Peyer's patch (tissue), 4 donors: ENCODE results near the gene AOX1. TPM values are rescaled to one million over a fixed set of nuclear protein-coding genes. Genes with fewer than 3 reads are reported as not detected.

Experiments
- DNase-seq, 3 donors: peaks; one replicate each; pipeline ENCODE4 v3.0.0-alpha.2; 2017 to 2019
- H3K27ac ChIP-seq, 4 donors: fragments of 200-600 bp; sonication (generic); one replicate each; pipeline ENCODE4 v1.5.1; 2016 to 2019
- H3K27me3 ChIP-seq, 2 donors: fragments of 200-600 bp; sonication (generic); one replicate each; pipeline ENCODE4 v1.5.1; 2019
- H3K36me3 ChIP-seq, 3 donors: fragments of 200-600 bp; sonication (generic); one replicate each; pipeline ENCODE4 v1.5.1; 2016 to 2019
- H3K4me1 ChIP-seq, 4 donors: fragments of 200-600 bp; sonication (generic); one replicate each; pipeline ENCODE4 v1.5.1; 2016 to 2019
- H3K4me3 ChIP-seq, 4 donors: fragments of 200-600 bp; sonication (generic); 1 replicate in 3 of 4; 2 replicates in 1 of 4; pipeline ENCODE4 v1.5.1; 2016 to 2019; ENCODE audit warnings: mild to moderate bottlenecking in 1 of 4
- H3K9me3 ChIP-seq, 4 donors: fragments of 200-600 bp; sonication (generic); one replicate each; pipeline ENCODE4 v1.5.1; 2016 to 2019; ENCODE audit warnings: mild to moderate bottlenecking in 1 of 4
- POLR2A ChIP-seq, 2 donors: fragments of 450-650 bp; IDR thresholded peaks; one replicate each; pipeline ENCODE4 v1.5.1; 2017; ENCODE audit warnings: antibody characterized with exemption in 2 of 2, mild to moderate bottlenecking in 2 of 2, moderate library complexity in 2 of 2
- total RNA-seq, 4 donors: library from RNA; depleted of rRNA; stranded (reverse); fragments of >200 nt; gene quantifications; one replicate each; pipeline ENCODE4 v1.1.0, GENCODE V29; 2016
- TF ChIP-seq, protein P1 (sequence below), 6 experiments: fragments of 450-650 bp in 4 of 6; fragments of 200-600 bp in 2 of 6; sonication (generic) in 1 of 6; IDR thresholded peaks; one replicate each; pipeline ENCODE4 v1.5.1; 2017 to 2019; ENCODE audit warnings: antibody characterized with exemption in 6 of 6, mild to moderate bottlenecking in 3 of 6, moderate library complexity in 1 of 6

The AOX1 gene
- total RNA-seq, 4 donors from 2014 or later: 7.9 to 36.3 (median 30.0) TPM

DNA sequence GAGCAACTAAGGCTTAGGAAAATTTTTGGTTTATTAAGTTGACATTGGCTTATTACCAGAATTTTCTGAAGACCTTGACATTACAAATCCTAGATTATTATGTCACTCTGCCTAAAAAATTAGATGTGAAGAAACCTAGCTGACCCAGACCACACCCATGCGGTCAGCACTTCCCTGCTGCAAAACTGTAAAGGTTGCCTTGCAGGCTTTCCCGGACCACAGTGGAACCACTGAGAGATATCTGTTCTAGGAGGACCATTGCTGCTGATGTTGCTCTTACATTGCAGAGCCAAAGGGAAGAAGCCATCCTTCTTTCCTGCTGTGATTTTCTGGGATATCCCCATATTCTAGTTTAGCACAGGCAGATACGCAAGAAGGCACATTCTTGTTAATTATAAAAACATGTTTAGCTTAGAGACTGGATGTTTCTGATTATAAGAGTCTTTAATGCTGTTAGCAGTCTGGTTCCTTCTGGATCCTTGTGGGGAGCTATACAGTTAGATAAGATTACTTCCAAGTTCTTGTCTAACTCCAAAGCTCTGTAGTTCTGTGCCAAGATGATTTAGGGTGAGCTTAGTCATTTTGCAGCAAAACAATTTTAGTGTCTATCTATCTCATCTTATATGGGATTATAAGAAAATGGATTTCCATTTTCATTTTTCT is 70.2 kb downstream of the AOX1 start:
- Histone ChIP-seq H3K4me1 (no peaks in the 10 kb centered on the region), H3K4me3 (no peak overlapping the region), H3K27ac (no peak overlapping the region), H3K27me3 (no peaks in the 10 kb centered on the region), H3K9me3 (no peaks in the 10 kb centered on the region), H3K36me3 (no peaks in the 10 kb centered on the region)
- no peak for DNase-seq
- TF ChIP-seq, protein P1, sequence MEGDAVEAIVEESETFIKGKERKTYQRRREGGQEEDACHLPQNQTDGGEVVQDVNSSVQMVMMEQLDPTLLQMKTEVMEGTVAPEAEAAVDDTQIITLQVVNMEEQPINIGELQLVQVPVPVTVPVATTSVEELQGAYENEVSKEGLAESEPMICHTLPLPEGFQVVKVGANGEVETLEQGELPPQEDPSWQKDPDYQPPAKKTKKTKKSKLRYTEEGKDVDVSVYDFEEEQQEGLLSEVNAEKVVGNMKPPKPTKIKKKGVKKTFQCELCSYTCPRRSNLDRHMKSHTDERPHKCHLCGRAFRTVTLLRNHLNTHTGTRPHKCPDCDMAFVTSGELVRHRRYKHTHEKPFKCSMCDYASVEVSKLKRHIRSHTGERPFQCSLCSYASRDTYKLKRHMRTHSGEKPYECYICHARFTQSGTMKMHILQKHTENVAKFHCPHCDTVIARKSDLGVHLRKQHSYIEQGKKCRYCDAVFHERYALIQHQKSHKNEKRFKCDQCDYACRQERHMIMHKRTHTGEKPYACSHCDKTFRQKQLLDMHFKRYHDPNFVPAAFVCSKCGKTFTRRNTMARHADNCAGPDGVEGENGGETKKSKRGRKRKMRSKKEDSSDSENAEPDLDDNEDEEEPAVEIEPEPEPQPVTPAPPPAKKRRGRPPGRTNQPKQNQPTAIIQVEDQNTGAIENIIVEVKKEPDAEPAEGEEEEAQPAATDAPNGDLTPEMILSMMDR (IDR thresholded peaks at IDR 0.05): no peak
- no peak for TF ChIP-seq POLR2A (IDR thresholded peaks at IDR 0.05)

DNA sequence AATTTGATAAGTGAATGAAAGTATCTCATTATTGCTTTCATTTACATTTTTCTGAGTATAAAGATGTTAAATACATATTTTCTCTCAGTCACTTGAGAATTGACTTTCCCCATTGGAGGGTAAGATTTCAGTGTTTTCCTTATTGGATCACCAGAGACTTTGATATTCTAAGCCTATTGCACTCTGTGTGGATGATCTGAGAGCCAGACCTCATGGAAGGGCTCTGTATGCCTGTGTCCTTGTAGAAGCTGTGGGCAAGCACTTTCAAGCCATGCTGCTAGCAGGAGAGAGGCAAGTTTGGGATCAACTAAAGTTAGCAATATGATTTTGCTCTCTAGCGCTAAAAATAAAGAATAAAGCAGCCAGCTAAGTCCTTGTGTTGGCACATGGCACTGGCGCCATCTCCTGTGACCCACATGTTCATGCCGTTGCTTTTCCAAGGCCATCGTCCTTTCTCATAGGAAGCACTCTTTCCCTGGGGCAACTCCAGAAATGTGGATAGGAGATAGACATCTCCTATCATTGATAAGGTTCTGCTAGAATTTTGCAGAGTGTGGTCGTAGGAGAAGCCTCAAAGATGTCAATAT is 72.6 kb downstream of the AOX1 start:
- TF ChIP-seq, protein P1 (IDR thresholded peaks at IDR 0.05): peak in 2 of 6 experiments; percentile 28 to 32
- no peak for TF ChIP-seq POLR2A (IDR thresholded peaks at IDR 0.05)
- no peak overlapping the region for H3K4me3 ChIP-seq
- H3K36me3 ChIP-seq: no peaks in the 10 kb centered on the region
- no peaks in the 10 kb centered on the region for H3K27me3 ChIP-seq
- no peak overlapping the region for H3K27ac ChIP-seq
- H3K9me3 ChIP-seq: no peaks in the 10 kb centered on the region
- no peak for DNase-seq
- no peaks in the 10 kb centered on the region for H3K4me1 ChIP-seq

DNA sequence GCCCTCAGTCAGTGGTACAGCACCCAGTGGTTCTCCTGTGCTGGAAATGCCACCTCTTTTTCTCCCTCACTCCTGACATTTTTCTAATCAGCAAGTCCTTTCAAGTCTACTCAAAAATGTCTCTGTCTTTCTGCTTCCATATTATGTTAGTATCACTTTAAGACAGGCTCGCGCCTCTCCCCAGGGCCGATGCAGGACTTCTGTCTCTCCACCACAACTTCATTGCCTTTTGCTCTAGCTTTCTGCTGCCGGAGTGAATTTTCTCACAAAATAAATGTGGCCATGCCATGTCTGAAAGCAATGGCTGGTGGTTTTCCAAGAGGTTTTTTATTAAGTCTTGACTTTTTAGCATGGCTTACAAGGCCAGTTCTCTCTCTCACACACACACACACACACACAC is 73.6 kb downstream of the AOX1 start:
- H3K27ac ChIP-seq: no peak overlapping the region
- no peak for TF ChIP-seq POLR2A (IDR thresholded peaks at IDR 0.05)
- TF ChIP-seq, protein P1 (IDR thresholded peaks at IDR 0.05): no peak

DNA sequence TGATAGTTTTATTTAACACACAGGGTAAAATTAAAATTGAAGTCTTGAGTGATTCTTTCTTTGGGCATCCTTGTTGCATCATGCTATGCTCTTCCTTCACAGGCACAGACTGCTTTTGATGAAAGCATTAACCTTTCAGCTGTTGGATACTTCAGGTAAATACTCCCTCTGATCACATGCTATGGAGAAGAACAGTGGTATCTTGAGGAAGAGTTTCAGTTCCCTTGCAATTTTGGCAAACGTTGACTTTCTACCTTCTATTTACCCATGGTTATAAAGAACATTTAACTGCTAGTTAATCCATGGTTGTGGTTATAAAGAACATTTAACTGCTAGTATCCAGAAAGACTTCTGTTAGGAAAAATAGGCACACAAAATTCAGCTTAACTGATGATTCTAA is 75.7 kb downstream of the AOX1 start:
- no peaks in the 10 kb centered on the region for H3K9me3 ChIP-seq
- no peak for DNase-seq
- H3K4me3 ChIP-seq: no peak overlapping the region
- TF ChIP-seq, protein P1 (IDR thresholded peaks at IDR 0.05): no peak
- TF ChIP-seq POLR2A (IDR thresholded peaks at IDR 0.05): no peak
- H3K27ac ChIP-seq: no peak overlapping the region
- H3K27me3 ChIP-seq: no peaks in the 10 kb centered on the region
- H3K4me1 ChIP-seq: no peaks in the 10 kb centered on the region
- no peaks in the 10 kb centered on the region for H3K36me3 ChIP-seq

More for the DNA sequence above, 73.6 kb downstream of the AOX1 start:
- no peak overlapping the region for H3K4me3 ChIP-seq
- DNase-seq: no peak
- no peaks in the 10 kb centered on the region for H3K9me3 ChIP-seq
- H3K4me1 ChIP-seq: no peaks in the 10 kb centered on the region
- H3K36me3 ChIP-seq: no peaks in the 10 kb centered on the region
- H3K27me3 ChIP-seq: no peaks in the 10 kb centered on the region

DNA sequence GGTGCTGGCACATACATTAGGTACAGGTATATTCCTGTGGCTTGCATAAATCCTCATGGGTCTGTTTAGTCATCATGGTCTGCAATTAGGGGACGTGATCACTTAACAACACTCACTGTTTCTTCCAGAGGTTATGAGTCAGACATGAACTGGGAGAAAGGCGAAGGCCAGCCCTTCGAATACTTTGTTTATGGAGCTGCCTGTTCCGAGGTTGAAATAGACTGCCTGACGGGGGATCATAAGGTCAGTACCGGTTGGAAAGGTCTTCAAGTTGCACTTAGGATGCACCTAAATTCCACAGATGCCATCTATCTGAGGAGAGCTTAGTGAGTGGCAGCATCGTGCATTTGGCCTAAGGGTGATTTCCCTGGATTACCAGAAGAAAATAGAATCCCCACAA is 76.9 kb downstream of the AOX1 start:
- Histone ChIP-seq H3K4me1 (no peaks in the 10 kb centered on the region), H3K9me3 (no peaks in the 10 kb centered on the region), H3K27me3 (no peaks in the 10 kb centered on the region), H3K36me3 (no peaks in the 10 kb centered on the region), H3K27ac (no peak overlapping the region), H3K4me3 (no peak overlapping the region)
- no peak for DNase-seq
- TF ChIP-seq, protein P1 (IDR thresholded peaks at IDR 0.05): no peak
- TF ChIP-seq POLR2A (IDR thresholded peaks at IDR 0.05): no peak
